Measurements from ENCODE around the gene UVRAG.

The UVRAG gene

GRCh38 chr11:76124905-76125770 is 310.1 kb downstream of the UVRAG start:
- Histone ChIP-seq H3K27me3 (ENCODE audit: insufficient read depth, low read depth) (no peaks in the 10 kb centered on the region), H3K27ac (no peak overlapping the region), H3K4me1 (ENCODE audit: low read depth, poor library complexity, severe bottlenecking) (no peaks in the 10 kb centered on the region), H3K4me2 (no peak overlapping the region), H3K4me3 (IDR thresholded peaks at IDR 0.05; ENCODE audit: insufficient read depth, low read depth, low read length) (no peak overlapping the region), H3K36me3 (ENCODE audit: insufficient read depth) (no peaks in the 10 kb centered on the region), H3K9ac (no peak overlapping the region), H4K20me1 (ENCODE audit: insufficient read depth) (no peaks in the 10 kb centered on the region), H3K79me2 (ENCODE audit: insufficient read depth, low read depth) (no peaks in the 10 kb centered on the region), H2AFZ (ENCODE audit: low read depth) (no peak overlapping the region)
- no peak for TF ChIP-seq CTCF (conservative IDR thresholded peaks at IDR 0.05; ENCODE audit: low read depth, low read length)

- no peaks in the 10 kb centered on the region for H3K27me3 ChIP-seq (ENCODE audit: insufficient read depth, low read depth)
- no peaks in the 10 kb centered on the region for H3K79me2 ChIP-seq (ENCODE audit: insufficient read depth, low read depth)
- no peak overlapping the region for H3K27ac ChIP-seq
- no peak overlapping the region for H3K4me2 ChIP-seq
- no peak overlapping the region for H3K4me3 ChIP-seq (IDR thresholded peaks at IDR 0.05; ENCODE audit: insufficient read depth, low read depth, low read length)
- H3K36me3 ChIP-seq (ENCODE audit: insufficient read depth): no peaks in the 10 kb centered on the region
- peaks cover 4% of the 10 kb centered on the region for H3K4me1 ChIP-seq (ENCODE audit: low read depth, poor library complexity, severe bottlenecking)
- no peak overlapping the region for H3K9ac ChIP-seq
- H4K20me1 ChIP-seq (ENCODE audit: insufficient read depth): no peaks in the 10 kb centered on the region
- no peak for TF ChIP-seq CTCF (conservative IDR thresholded peaks at IDR 0.05; ENCODE audit: low read depth, low read length)
- no peak overlapping the region for H2AFZ ChIP-seq (ENCODE audit: low read depth)
These were observed 314.7 kb downstream of the UVRAG start for GRCh38 chr11:76129729-76130128.

- H3K27ac ChIP-seq: no peak overlapping the region
- no peak overlapping the region for H3K4me2 ChIP-seq
- H3K79me2 ChIP-seq (ENCODE audit: insufficient read depth, low read depth): no peaks in the 10 kb centered on the region
- no peak for TF ChIP-seq CTCF (conservative IDR thresholded peaks at IDR 0.05; ENCODE audit: low read depth, low read length)
- no peak overlapping the region for H3K9ac ChIP-seq
- H3K4me3 ChIP-seq (IDR thresholded peaks at IDR 0.05; ENCODE audit: insufficient read depth, low read depth, low read length): no peak overlapping the region
- peaks cover 4% of the 10 kb centered on the region for H3K4me1 ChIP-seq (ENCODE audit: low read depth, poor library complexity, severe bottlenecking)
- H2AFZ ChIP-seq (ENCODE audit: low read depth): no peak overlapping the region
- no peaks in the 10 kb centered on the region for H4K20me1 ChIP-seq (ENCODE audit: insufficient read depth)
- no peaks in the 10 kb centered on the region for H3K36me3 ChIP-seq (ENCODE audit: insufficient read depth)
- H3K27me3 ChIP-seq (ENCODE audit: insufficient read depth, low read depth): no peaks in the 10 kb centered on the region
These were observed 316.1 kb downstream of the UVRAG start for GRCh38 chr11:76131142-76131541.

- Histone ChIP-seq H2AFZ (ENCODE audit: low read depth) (no peak overlapping the region), H3K4me1 (ENCODE audit: low read depth, poor library complexity, severe bottlenecking) (peaks cover 4% of the 10 kb centered on the region), H3K9ac (no peak overlapping the region), H3K79me2 (ENCODE audit: insufficient read depth, low read depth) (no peaks in the 10 kb centered on the region), H3K36me3 (ENCODE audit: insufficient read depth) (no peaks in the 10 kb centered on the region), H4K20me1 (ENCODE audit: insufficient read depth) (no peaks in the 10 kb centered on the region), H3K4me3 (IDR thresholded peaks at IDR 0.05; ENCODE audit: insufficient read depth, low read depth, low read length) (no peak overlapping the region), H3K4me2 (no peak overlapping the region), H3K27ac (no peak overlapping the region), H3K27me3 (ENCODE audit: insufficient read depth, low read depth) (no peaks in the 10 kb centered on the region)
- TF ChIP-seq CTCF (conservative IDR thresholded peaks at IDR 0.05; ENCODE audit: low read depth, low read length): no peak
These were observed 316.9 kb downstream of the UVRAG start for GRCh38 chr11:76131671-76132631.
